ENCODE results near the gene CDPF1. TPM values are rescaled to one million over a fixed set of nuclear protein-coding genes. Genes with fewer than 3 reads are reported as not detected.

Gene CDPF1
- total and polyA plus RNA-seq, 2 experiments from 2014 or later: 10.1 to 14.5 TPM

- no peak for ATAC-seq
- Mint-ChIP-seq H3K27ac (no peak overlapping the region), H3K9me3 (peaks cover 16% of the 10 kb centered on the region; the same call in 2 of the 3 replicates), H3K4me1 (peaks cover 5% of the 10 kb centered on the region), H3K4me3 (no peak overlapping the region), H3K27me3 (ENCODE audit: insufficient read depth, low read depth, poor library complexity) (peaks cover 20% of the 10 kb centered on the region), H3K36me3 (ENCODE audit: low read depth) (no peaks in the 10 kb centered on the region; the same call in 2 of the 3 replicates)
- Histone ChIP-seq H3K27me3 (ENCODE audit: insufficient read depth) (peaks cover 23% of the 10 kb centered on the region), H3K4me3 (no peak overlapping the region), H2AFZ (no peak overlapping the region), H4K20me1 (replicated peaks; ENCODE audit: insufficient read depth) (no peaks in the 10 kb centered on the region), H3K36me3 (ENCODE audit: insufficient read depth) (no peaks in the 10 kb centered on the region), H3K27ac (ENCODE audit: low read depth) (no peak overlapping the region), H3K4me1 (ENCODE audit: insufficient read depth) (peaks cover under 1% of the 10 kb centered on the region; the same call in 1 of the 2 replicates), H3K79me2 (replicated peaks; ENCODE audit: insufficient read depth) (no peaks in the 10 kb centered on the region), H3K9me2 (ENCODE audit: insufficient read depth) (no peaks in the 10 kb centered on the region; the same call in 1 of the 2 replicates), H3F3A (replicated peaks; ENCODE audit: low read depth) (no peaks in the 10 kb centered on the region), H3K4me2 (no peak overlapping the region)
- TF ChIP-seq REST (IDR thresholded peaks at IDR 0.05; ENCODE audit: unreplicated experiment): no peak
- no peak for TF ChIP-seq ETS1 (IDR thresholded peaks at IDR 0.05)
- TF ChIP-seq ZNF462 (CRISPR knock-in tag; IDR thresholded peaks at IDR 0.05): no peak
- TF ChIP-seq ZNF331 (CRISPR knock-in tag; IDR thresholded peaks at IDR 0.05; ENCODE audit: low read depth): no peak
- TF ChIP-seq JUNB (IDR thresholded peaks at IDR 0.05; ENCODE audit: unreplicated experiment): no peak
- TF ChIP-seq STAT1 (IDR thresholded peaks at IDR 0.05; ENCODE audit: unreplicated experiment): no peak
- no peak for TF ChIP-seq CTCF (conservative IDR thresholded peaks at IDR 0.05; ENCODE audit: low read depth in 2 of 2)
- no peak for TF ChIP-seq EZH2phosphoT487 (IDR thresholded peaks at IDR 0.05; ENCODE audit: unreplicated experiment)
- TF ChIP-seq CREB1 (CRISPR knock-in tag; IDR thresholded peaks at IDR 0.05; ENCODE audit: low read depth): no peak
- TF ChIP-seq EZH2 (IDR thresholded peaks at IDR 0.05; ENCODE audit: low read depth, unreplicated experiment): no peak
- DNase-seq (ENCODE audit: low spot score): no peak
These were observed 6.4 kb upstream of the CDPF1 start for GRCh38 chr22:46256358-46256958.

All from GM23338 (cell line).